Heart right ventricle (tissue), 16 donors: ENCODE data around the gene CDK14. TPM values are rescaled to one million over a fixed set of nuclear protein-coding genes. Genes with fewer than 3 reads are reported as not detected.

Experiments used
- ATAC-seq, 8 donors: fragments of 200-7000 bp; cut with Tn5 transposase; one replicate each; pipeline ENCODE4 v1.9.1; 2020; ENCODE audit warnings: mild to moderate bottlenecking in 8 of 8, moderate library complexity in 8 of 8, moderate number of reproducible peaks in 1 of 8
- DNase-seq, 2 donors: peaks; one replicate each; pipeline ENCODE4 v3.0.0-alpha.2; 2020
- H3K27ac ChIP-seq, 10 donors: fragments of 200-600 bp; sonication (generic) in 2 of 10; one replicate each; pipeline versions ENCODE4 v1.5.0 to v1.8.0; 2020 to 2022; ENCODE audit warnings: mild to moderate bottlenecking in 3 of 10
- H3K27me3 ChIP-seq, 7 donors: fragments of 200-600 bp; one replicate each; pipeline ENCODE4 v1.8.0; 2021 to 2022; ENCODE audit warnings: mild to moderate bottlenecking in 2 of 7
- H3K36me3 ChIP-seq, 9 donors: fragments of 200-600 bp; sonication (generic) in 1 of 9; one replicate each; pipeline versions ENCODE4 v1.5.0 to v1.8.0; 2020 to 2022; ENCODE audit warnings: mild to moderate bottlenecking in 2 of 9
- H3K4me1 ChIP-seq, 9 donors: fragments of 200-600 bp; sonication (generic) in 1 of 9; one replicate each; pipeline versions ENCODE4 v1.5.0 to v1.8.0; 2020 to 2022; ENCODE audit warnings: mild to moderate bottlenecking in 4 of 9
- H3K4me3 ChIP-seq, 10 donors: fragments of 200-600 bp; sonication (generic) in 2 of 10; one replicate each; pipeline versions ENCODE4 v1.5.0 to v1.8.0; 2020 to 2022; ENCODE audit warnings: mild to moderate bottlenecking in 7 of 10, moderate library complexity in 2 of 10
- H3K9me3 ChIP-seq, 11 donors: fragments of 200-600 bp in 10 of 11; sonication (generic) in 2 of 11; one replicate each; pipeline versions ENCODE4 v1.5.0 to v1.8.0; 2013 to 2022; ENCODE audit warnings: mild to moderate bottlenecking in 2 of 11, control low read depth in 1 of 11, moderate library complexity in 1 of 11
- WGBS, 2 donors: extraction: QIAGEN DNeasy Blood & Tissue Kit; methylation state at CpG; one replicate each; pipeline ENCODE4 v1.1.7; 2013; ENCODE audit warnings: inconsistent platforms in 1 of 2; 5-methylcytosine and 5-hydroxymethylcytosine counted together
- intact Hi-C, 10 donors: fragments of 100-400 bp; cut with DNase I; formaldehyde crosslinking; loops; one replicate each; pipeline versions ENCODE4 v1.11.1 to v1.14.2; 2022
- polyA plus RNA-seq, 2 donors: library from polyadenylated mRNA; stranded (reverse); fragments of 200-250 nt; gene quantifications; one replicate each; pipeline ENCODE4 v1.2.3, GENCODE V29; 2013
- total RNA-seq, 10 donors: library from RNA; stranded (reverse); fragmentation: NEBNext Ultra II Directional in 3 of 10; extraction: Animal tissue kit (Norgen Biotek cat#: 25700) in 3 of 10; gene quantifications; one replicate each; pipeline versions ENCODE4 v1.2.1 to v1.2.4, GENCODE V29; 2021 to 2023
- TF ChIP-seq, protein P1 (sequence below), 9 donors: fragments of 200-600 bp; sonication (generic) in 2 of 9; IDR thresholded peaks; one replicate each; pipeline versions ENCODE4 v1.5.0 to v1.8.0; 2021 to 2022; ENCODE audit warnings: antibody characterized with exemption in 9 of 9, mild to moderate bottlenecking in 5 of 9, moderate library complexity in 1 of 9
- donor health status: Arrhythmogenic right ventricular cardiomyopathy.
- donor health status: ischemic (EF 13 %, LVEDD 7.1; RV severe dilation, severe dysfunction).
- donor health status: healthy with polysubstance abuse.
- donor health status: DM: no; HTN: yes; CAD: no.
- donor health status: DM: no; HTN: no; CAD: no.
- donor health status: ischemic (EF 25% LVEDD 6.9; RV normal size, moderate dysfunction).
- donor health status: ischemic (EF 25% LVEDD 5.7; RV mildly dilated, moderate dysfunction).
- donor health status: healthy.
- donor health status: DM: yes; HTN: yes; CAD: no.
- donor health status: Ischemic cardiomyopathy.
- donor health status: ischemic (EF 35%, LVEDD 5.7; RV mildly dilated, moderate dysfunction).
- donor health status: nonischemic (EF 11% LVEDD 7.7; RV severe dilation, severe dysfunction).
- donor health status: DM: yes; HTN: yes; CAD: no.
- donor health status: PGD.
- donor health status: ischemic (EF 29% LVEDD 5.4; RV normal size, mild dysfunction).
- donor health status: nonischemic (EF 23%, LVEDD 6.1; RV moderate dilation, normal function).

Gene CDK14
- total and polyA plus RNA-seq, 12 donors, result 3.9 to 36.5 (median 21.4) TPM

DNA sequence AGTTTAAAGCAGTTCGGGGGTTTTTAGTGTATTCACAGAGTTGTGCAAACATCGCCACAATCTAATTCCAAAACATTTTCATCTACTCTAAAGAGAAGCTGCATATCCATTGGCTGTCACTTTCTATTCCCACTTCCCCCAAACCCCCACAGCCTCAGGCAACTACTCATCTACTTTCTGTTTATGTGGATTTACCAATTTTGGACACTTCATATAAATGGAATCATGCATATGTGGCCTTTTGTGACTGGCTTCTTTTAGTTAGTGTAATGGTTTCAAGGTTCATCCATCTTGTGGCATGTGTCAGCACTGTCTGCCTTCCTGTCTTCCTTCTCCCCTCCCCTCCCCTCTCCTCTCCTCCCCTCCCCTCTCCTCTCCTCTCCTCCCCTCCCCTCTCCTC, 589.6 kb downstream of the CDK14 start:
- H3K27me3 ChIP-seq, result no peaks in the 10 kb centered on the region
- DNase-seq (no peak), ATAC-seq (no peak)
- no peak overlapping the region for H3K4me3 ChIP-seq
- no peaks in the 10 kb centered on the region for H3K36me3 ChIP-seq
- intact Hi-C loops, result no loop called here
- TF ChIP-seq, protein P1, sequence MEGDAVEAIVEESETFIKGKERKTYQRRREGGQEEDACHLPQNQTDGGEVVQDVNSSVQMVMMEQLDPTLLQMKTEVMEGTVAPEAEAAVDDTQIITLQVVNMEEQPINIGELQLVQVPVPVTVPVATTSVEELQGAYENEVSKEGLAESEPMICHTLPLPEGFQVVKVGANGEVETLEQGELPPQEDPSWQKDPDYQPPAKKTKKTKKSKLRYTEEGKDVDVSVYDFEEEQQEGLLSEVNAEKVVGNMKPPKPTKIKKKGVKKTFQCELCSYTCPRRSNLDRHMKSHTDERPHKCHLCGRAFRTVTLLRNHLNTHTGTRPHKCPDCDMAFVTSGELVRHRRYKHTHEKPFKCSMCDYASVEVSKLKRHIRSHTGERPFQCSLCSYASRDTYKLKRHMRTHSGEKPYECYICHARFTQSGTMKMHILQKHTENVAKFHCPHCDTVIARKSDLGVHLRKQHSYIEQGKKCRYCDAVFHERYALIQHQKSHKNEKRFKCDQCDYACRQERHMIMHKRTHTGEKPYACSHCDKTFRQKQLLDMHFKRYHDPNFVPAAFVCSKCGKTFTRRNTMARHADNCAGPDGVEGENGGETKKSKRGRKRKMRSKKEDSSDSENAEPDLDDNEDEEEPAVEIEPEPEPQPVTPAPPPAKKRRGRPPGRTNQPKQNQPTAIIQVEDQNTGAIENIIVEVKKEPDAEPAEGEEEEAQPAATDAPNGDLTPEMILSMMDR (IDR thresholded peaks at IDR 0.05), result no peak
- H3K9me3 ChIP-seq, result peaks cover 0 to 6% (median 0%) of the 10 kb centered on the region in 11 donors
- no peak overlapping the region for H3K27ac ChIP-seq
- 97 to 98% methylated on average over 2 of the region's 2 CpGs for WGBS, 2 donors
- no peaks in the 10 kb centered on the region for H3K4me1 ChIP-seq

GRCh38 chr7:91187061-91187460, 590.9 kb downstream of the CDK14 start:
- DNase-seq, result no peak
- no peaks in the 10 kb centered on the region for H3K36me3 ChIP-seq
- TF ChIP-seq, protein P1 (IDR thresholded peaks at IDR 0.05), result no peak
- ATAC-seq, result no peak
- H3K27ac ChIP-seq, result no peak overlapping the region
- no peaks in the 10 kb centered on the region for H3K4me1 ChIP-seq
- 69 to 75% methylated on average over 2 of the region's 2 CpGs for WGBS, 2 donors
- no peaks in the 10 kb centered on the region for H3K9me3 ChIP-seq
- no peak overlapping the region for H3K4me3 ChIP-seq
- H3K27me3 ChIP-seq, result no peaks in the 10 kb centered on the region
- intact Hi-C loops, result no loop called here

- Histone ChIP-seq H3K36me3 (no peaks in the 10 kb centered on the region), H3K27me3 (no peaks in the 10 kb centered on the region), H3K4me3 (no peak overlapping the region), H3K4me1 (no peaks in the 10 kb centered on the region), H3K9me3 (no peaks in the 10 kb centered on the region), H3K27ac (no peak overlapping the region)
- 90 to 99% methylated on average over 3 of the region's 3 CpGs for WGBS, 2 donors
- ATAC-seq (no peak), DNase-seq (no peak)
- TF ChIP-seq, protein P1 (IDR thresholded peaks at IDR 0.05), result no peak
- intact Hi-C loops, result no loop called here
Measured at GRCh38 chr7:91191771-91192170, 595.6 kb downstream of the CDK14 start.

- no peak overlapping the region for H3K4me3 ChIP-seq
- no peaks in the 10 kb centered on the region for H3K4me1 ChIP-seq
- TF ChIP-seq, protein P1 (IDR thresholded peaks at IDR 0.05), result no peak
- H3K9me3 ChIP-seq, result no peaks in the 10 kb centered on the region
- intact Hi-C loops, result no loop called here
- ATAC-seq, result no peak
- H3K27me3 ChIP-seq, result no peaks in the 10 kb centered on the region
- no peak for DNase-seq
- 77 to 93% methylated on average over 1 of the region's 1 CpG for WGBS, 2 donors
- H3K36me3 ChIP-seq, result no peaks in the 10 kb centered on the region
- no peak overlapping the region for H3K27ac ChIP-seq
Measured at GRCh38 chr7:91193141-91193540, 597.0 kb downstream of the CDK14 start.

- Histone ChIP-seq H3K9me3 (no peaks in the 10 kb centered on the region), H3K27me3 (no peaks in the 10 kb centered on the region), H3K27ac (no peak overlapping the region), H3K36me3 (no peaks in the 10 kb centered on the region), H3K4me1 (no peaks in the 10 kb centered on the region), H3K4me3 (no peak overlapping the region)
- DNase-seq (no peak), ATAC-seq (no peak)
- intact Hi-C loops, result no loop called here
- TF ChIP-seq, protein P1 (IDR thresholded peaks at IDR 0.05), result no peak
Measured at GRCh38 chr7:91194841-91195240, 598.7 kb downstream of the CDK14 start.
